GM21381 (cell line): ENCODE measurements around the gene HOXA6.

Experiments
- ATAC-seq: cut with Tn5 transposase; IDR thresholded peaks from one replicate; pipeline ENCODE4 v1.9.1; 2021; ENCODE audit warnings: mild to moderate bottlenecking, moderate library complexity; ENCODE audit not compliant: unreplicated experiment

Gene HOXA6

DNA sequence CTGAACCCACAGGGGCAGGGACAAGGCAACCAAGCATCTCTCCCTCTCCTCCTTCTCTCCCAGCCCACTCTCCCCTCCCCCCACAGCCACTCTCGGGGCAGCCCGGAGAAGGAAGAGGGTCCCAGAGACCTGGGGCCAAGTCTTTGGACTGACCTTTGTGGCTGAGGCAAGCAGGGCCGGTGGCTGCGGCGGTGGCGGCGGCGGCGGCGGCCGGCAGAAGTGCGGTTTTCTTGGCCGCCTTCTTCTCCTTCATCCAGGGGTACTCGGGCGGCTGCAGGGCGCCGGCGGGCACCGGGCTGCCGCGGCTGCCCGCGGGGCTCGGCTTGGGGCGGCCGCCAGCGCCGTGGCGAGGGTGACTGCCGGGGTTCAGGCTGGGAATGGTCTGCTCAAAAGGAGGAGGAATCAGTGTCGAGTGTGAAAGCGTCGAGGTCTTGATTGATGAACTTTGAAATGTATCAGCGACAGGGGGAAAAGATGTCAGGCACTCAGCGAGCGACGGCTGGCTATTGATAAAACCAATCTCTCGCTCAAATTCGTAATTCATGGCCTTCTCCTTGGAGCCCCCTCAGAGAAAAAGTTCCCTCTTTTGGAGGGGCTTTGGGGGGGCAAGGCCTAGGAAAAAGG, 45.5 kb downstream of the HOXA6 start:
- ATAC-seq: no peak

DNA sequence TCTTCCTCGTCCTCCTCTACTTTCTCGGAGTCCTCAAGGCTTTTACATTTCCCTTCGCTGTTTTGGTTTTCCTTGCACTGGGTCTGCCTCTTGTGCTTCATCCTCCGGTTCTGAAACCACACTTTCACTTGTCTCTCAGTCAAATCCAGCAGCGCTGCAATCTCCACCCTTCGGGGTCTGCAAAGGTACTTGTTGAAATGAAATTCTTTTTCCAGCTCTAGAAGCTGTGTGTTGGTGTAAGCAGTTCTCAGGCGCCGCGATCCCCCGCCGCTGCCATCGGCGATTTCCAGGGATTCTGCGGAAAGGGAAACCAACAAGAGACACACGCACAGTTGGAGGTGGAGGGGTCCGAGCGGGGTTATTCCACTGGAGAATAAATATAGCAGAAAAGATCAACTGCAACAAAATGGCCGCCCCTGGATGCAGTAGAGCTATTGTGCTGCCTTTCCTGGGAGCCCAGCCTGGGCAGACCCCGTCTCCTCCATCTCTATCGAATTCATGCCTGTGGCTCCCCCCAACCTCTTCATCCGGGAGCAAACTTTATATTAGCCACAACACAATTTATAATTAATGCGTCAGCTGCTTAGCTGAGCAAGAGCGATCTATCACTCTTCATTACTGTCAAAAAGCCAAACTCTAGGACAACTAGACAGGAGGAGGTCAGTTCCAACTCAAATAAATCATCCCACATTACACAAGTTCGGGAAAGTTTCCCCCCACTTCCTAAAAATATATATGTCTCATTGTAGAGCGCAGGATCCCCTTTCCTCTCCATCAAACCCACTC, 46.2 kb downstream of the HOXA6 start:
- no peak for ATAC-seq

- ATAC-seq: no peak
These were observed 46.8 kb downstream of the HOXA6 start for GRCh38 chr7:27100694-27101170.

DNA sequence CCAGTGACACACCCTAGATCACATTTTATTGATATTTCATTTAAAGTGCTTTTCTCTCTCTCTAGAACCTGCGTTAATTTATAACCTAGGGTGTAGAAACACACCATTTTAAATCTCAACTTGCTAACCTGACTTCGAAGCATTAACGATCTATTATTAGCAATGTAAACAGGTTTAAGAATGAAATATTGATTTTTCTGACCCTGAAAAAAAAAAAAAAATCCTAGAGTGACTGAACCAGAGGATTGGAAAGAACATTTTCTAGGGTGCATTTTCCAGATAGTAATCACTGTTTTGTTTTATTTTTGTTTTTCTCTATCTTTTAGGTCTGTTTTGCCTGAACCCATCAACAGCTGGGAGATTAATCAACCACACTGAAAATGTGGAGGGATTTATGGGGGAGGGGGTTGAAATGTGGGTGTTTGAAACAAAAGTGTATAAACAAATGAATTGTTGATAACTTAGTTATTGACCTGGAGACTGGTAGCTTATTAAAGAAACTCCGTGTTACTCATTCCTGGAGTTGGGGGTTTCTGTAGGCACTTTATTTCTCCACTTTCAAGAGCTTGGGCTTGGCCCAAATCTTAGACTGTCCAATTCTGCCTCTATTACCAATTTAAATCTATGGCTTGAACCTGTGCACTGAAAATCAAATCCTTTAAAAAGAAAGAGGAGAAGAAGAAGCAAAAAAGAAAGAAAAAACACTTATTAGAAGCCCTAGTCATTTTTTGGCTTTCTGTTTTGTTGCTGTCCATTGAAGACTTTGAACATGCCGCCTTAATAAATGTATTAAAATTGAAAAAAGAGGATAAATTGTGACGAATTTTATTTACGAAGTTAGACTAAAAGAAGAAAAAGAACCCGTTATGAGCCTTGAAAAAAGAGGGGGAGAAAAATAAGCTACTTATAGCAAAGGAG, 47.9 kb downstream of the HOXA6 start:
- no peak for ATAC-seq

- ATAC-seq: no peak
These were observed 48.8 kb downstream of the HOXA6 start for GRCh38 chr7:27098578-27099451.

DNA sequence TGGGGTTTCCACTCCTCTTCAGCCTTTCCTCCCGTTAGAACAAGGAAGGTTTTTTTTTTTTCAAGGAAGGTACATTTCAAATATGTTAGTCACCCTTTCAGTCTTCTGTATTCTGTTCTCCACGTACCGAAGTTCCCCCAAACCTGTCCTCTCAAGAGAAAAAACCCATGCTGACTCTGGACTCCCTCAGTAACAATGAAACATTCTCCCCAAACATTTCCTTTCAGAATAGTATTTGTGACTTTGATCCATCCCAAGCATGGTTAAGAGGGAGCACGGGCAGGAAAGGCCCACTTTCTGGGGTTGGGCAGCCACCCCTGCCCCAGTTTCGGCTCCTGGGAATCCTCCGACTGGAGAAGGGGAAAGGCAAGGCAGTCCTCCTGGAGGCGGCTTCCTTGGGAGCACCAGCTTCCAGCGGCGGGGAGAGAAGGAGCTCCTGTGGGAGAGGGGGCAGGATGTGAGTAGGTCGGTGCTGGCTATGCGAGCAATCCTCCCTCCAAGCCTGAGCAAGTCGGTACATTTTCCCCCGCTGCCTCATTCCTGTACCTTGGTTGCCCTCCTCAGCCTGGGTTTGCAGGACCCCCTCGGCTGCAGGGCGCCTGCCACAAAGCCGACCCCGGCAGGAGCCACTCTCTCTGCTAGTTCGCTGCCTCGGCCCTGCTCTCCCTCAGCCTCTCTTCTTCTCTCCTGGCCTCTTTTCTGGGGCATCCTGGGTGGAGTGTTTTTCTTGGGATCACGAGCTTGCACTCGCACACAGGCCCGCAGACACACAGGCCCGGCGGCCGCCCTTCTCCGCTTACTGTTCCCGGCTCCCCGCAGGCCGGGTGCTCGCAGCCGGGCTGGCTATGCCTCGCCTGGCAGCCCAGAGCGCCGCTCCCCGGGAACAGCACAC, 49.6 kb downstream of the HOXA6 start:
- no peak for ATAC-seq

- no peak for ATAC-seq
These were observed 50.6 kb downstream of the HOXA6 start for GRCh38 chr7:27096768-27097514.

- ATAC-seq: peak; percentile 86
These were observed 51.4 kb downstream of the HOXA6 start, which contains the start of gene HOXA1 for GRCh38 chr7:27095897-27096767. Gene HOXA1, minus strand, starts transcription at chr7:27096000. Its CDS starts 88 bp downstream, at chr7:27095912.
